Dedifferentiated amniotic fluid mesenchymal stem cell (primary cell): ENCODE measurements around the gene TUT4.
A peak's percentile ranks its signal among the peaks of the same experiment; 100 is the strongest.

ENCODE experiments used
- DNase-seq: peaks from one replicate; pipeline ENCODE4 v3.0.0-alpha.2; 2016; ENCODE audit errors: extremely low spot score

Gene TUT4

DNA sequence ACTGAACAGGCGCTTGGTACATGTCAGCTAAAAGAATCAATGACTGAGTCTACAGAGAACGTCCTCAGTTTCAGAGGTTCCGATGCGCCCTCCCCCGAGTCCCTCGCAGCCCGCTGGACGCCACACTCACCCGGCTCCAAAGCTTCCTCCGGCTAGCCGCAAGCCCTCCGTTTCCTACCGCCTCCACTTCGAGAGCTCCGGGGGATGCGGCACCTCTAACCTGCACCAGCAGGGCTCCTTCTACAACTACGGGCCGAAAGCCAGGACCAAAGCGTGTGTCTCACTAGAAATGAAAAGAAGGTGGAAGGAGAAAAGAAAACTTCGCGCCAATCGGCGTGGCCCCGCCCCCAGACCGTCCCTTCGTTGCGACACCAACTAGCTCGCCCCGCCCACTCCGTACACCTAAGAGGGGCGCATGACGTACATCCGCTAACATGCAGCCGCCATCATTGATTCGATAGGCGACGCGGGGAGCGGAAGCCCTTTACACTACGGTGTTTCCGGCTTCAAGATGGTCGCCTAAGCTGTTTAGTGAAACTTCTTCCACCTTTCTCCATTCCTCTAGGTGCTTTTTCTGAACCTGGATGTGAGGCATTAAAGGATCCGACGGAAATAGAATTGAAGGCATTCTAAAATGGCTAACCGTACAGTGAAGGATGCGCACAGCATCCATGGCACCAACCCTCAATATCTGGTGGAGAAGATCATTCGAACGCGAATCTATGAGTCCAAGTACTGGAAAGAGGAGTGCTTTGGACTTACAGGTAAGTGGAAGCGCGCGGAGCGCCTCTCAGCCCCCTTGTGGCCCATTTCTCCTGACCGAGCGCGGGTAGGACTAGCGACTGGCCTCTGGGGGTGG is 148.5 kb downstream of the TUT4 start, which contains the start of the genes ORC1 and PRPF38A:
ORC1 (minus strand) TSS at position 308 of the 859 bp plus-strand sequence. CDS start 2,200 bp downstream, outside the sequence.
PRPF38A (plus strand) TSS at position 487 of the 859 bp plus-strand sequence; CDS start at position 635, 148 bp downstream.
- peak; percentile 97 for DNase-seq

GRCh38 chr1:52403566-52404115 is 149.3 kb downstream of the TUT4 start:
- peak; percentile 23 for DNase-seq

- no peak for DNase-seq
Observed at GRCh38 chr1:52402860-52403240, 150.0 kb downstream of the TUT4 start.

DNA sequence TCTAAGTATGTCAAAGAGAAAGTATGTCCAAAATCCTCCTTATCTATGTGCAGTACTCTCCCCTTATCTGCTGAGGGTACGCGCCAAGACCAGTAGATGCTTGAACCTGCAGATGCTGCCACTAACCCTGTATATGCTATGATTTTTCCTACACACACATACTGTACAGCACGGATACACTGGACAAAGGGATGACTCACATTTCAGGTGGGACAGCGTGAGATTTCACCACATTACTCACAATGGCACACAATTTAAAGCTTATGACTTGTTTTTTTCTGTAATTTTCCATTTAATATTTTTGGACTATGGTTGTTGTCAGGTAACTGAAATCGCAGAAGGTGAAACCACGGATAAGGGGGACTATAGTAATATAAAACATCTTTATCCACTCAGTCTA is 152.8 kb downstream of the TUT4 start:
- DNase-seq, result no peak

GRCh38 chr1:52399629-52400028 is 153.3 kb downstream of the TUT4 start:
- no peak for DNase-seq

DNA sequence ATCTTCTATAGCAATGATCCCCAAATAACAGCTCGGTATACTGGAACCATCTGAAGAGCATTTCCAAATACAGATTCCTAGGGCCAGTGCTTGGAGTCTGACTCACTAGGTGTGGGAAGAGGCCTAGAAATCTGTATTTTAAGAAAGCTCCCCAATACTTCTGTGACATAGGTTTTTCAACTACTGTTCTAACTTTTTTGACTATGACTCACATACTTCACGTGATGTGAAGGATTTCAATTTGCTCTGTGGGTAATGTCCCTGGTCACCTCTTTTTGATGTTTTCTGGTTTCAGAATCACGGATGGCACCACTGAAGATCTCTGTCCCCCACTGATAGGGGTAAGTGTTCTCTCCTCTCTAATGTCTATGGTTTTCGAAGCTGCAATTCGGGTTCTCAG is 159.7 kb downstream of the TUT4 start:
- no peak for DNase-seq

GRCh38 chr1:52386458-52386857 is 166.4 kb downstream of the TUT4 start:
- DNase-seq, result no peak

- DNase-seq, result no peak
Observed at GRCh38 chr1:52385376-52385775, 167.5 kb downstream of the TUT4 start.
